HG03442 (cell line): ENCODE results near the gene SLK.

Source experiments
- ATAC-seq: cut with Tn5 transposase; IDR thresholded peaks from one replicate; pipeline ENCODE4 v1.9.1; 2021; ENCODE audit warnings: mild to moderate bottlenecking, moderate library complexity; ENCODE audit not compliant: unreplicated experiment

SLK gene

GRCh38 chr10:103966671-103967447 is at the start of gene SLK:
SLK (plus strand) TSS chr10:103967140; CDS start chr10:103967746, 606 bp downstream.
- ATAC-seq, result peak; percentile 79

GRCh38 chr10:103917302-103918052 is 49.5 kb upstream of the SLK start:
- peak; percentile 7 for ATAC-seq

- ATAC-seq, result peak; percentile 88
These were observed 48.7 kb upstream of the SLK start, which contains the start of gene STN1 for GRCh38 chr10:103918053-103918846. STN1 (minus strand) TSS chr10:103918184; CDS start chr10:103917594, 590 bp downstream.

GRCh38 chr10:103919648-103920025 is 47.3 kb upstream of the SLK start:
- ATAC-seq, result no peak

GRCh38 chr10:103921248-103921647 is 45.7 kb upstream of the SLK start:
- no peak for ATAC-seq

- no peak for ATAC-seq
These were observed 45.2 kb upstream of the SLK start for GRCh38 chr10:103921750-103922195.

GRCh38 chr10:103922659-103923058 is 44.3 kb upstream of the SLK start:
- no peak for ATAC-seq

GRCh38 chr10:103923502-103923901 is 43.4 kb upstream of the SLK start:
- ATAC-seq, result no peak

- no peak for ATAC-seq
These were observed 41.3 kb upstream of the SLK start for GRCh38 chr10:103925591-103925990.

GRCh38 chr10:103926722-103927319 is 40.1 kb upstream of the SLK start:
- no peak for ATAC-seq

- ATAC-seq, result no peak
These were observed 38.2 kb upstream of the SLK start for GRCh38 chr10:103928784-103929183.

GRCh38 chr10:103929381-103929921 is 37.5 kb upstream of the SLK start:
- no peak for ATAC-seq

- ATAC-seq, result no peak
These were observed 36.5 kb upstream of the SLK start for GRCh38 chr10:103930449-103930848.

GRCh38 chr10:103930881-103931280 is 36.1 kb upstream of the SLK start:
- no peak for ATAC-seq

- ATAC-seq, result no peak
These were observed 35.3 kb upstream of the SLK start for GRCh38 chr10:103931603-103932002.

- ATAC-seq, result no peak
These were observed 34.7 kb upstream of the SLK start for GRCh38 chr10:103932271-103932670.

GRCh38 chr10:103932971-103933370 is 34.0 kb upstream of the SLK start:
- no peak for ATAC-seq

- no peak for ATAC-seq
These were observed 33.3 kb upstream of the SLK start for GRCh38 chr10:103933557-103934121.

GRCh38 chr10:103934308-103934707 is 32.6 kb upstream of the SLK start:
- ATAC-seq, result no peak

- ATAC-seq, result no peak
These were observed 30.9 kb upstream of the SLK start for GRCh38 chr10:103936022-103936421.
